Measurements from ENCODE around the gene PIP4K2A.

The PIP4K2A gene

DNA sequence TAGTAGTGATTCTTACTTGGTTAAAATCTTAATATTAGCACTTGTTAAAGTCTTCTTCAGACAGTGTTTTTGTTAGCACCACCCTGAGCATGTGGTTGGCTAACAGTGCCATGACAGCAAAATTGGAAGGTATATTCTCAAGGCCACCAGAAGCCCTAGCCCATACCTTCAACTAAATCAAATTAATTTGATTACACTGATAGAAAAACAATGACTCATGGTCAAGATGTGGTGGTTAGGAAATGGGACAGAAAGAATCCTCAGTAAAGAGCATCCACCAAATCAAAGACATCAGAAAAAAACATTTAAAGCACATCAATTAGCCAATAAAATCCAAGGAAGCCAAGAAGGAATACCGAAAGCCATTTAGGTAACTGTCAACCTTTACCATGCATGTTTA lies 75.5 kb downstream of the PIP4K2A start:
- no peak for DNase-seq (ENCODE audit: low read depth, low spot score)

- DNase-seq (ENCODE audit: low read depth, low spot score), result no peak
Measured at GRCh38 chr10:22637491-22637890, 76.9 kb downstream of the PIP4K2A start.

- DNase-seq (ENCODE audit: low read depth, low spot score), result no peak
Measured at GRCh38 chr10:22635650-22636049, 78.7 kb downstream of the PIP4K2A start.

DNA sequence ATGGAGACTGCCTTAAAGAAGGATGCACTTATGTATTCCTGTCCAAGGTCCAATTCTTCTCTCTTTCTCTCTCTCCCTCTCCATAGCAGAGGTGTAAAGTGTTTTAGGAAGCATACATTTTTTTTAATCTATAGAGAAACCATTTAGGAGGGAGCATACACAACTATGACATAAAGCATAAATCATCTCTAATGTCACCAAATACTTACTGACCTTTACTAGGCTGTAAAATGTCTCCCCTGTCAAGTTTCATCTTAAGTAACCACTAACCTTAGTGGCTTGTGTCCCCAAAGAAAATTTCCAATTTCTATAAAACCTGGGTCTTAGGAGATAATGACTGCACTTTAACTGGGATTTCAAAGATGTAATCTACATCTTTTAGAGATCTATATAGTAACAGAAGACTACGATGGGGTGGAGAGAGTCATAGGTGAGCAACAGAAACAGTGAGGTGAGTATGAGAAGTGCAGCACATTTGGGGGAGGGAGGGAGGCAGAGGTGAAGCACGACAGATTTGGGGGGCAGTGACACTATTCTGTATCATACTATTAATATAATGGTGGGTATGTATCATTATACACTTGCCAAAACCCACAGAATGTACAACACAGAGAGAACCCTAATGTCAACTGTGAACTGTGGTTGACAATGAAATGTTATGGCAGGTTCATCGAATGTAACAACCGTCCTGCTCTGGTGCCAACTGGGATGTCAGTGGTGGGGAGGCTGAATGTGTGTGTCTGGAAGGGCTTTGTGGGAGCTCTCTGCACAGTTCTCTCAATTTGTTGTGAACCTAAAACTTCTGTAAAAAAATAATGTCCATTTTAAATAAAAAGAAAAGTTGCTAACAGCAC lies 79.5 kb downstream of the PIP4K2A start:
- no peak for DNase-seq (ENCODE audit: low read depth, low spot score)

- DNase-seq (ENCODE audit: low read depth, low spot score), result no peak
Measured at GRCh38 chr10:22634093-22634492, 80.3 kb downstream of the PIP4K2A start.

DNA sequence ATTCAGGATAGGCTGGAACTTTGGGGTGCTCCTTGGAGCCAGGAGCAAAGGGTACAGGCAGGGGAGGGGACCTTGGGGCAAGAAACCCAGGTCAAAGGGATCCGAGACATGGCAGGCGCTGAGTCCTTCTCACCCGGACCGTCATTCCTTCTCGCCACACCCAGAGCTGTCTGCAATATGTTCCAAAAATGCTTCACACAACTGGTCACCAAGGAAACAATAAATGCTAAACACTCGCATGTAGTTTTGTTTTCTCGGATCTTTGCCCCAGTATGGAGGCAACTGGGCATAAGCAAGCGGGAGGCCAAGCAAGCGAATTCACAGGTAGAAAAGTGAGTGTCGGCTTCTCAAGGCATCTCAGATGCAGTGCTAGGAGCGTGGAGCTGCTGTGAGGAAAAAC lies 80.8 kb downstream of the PIP4K2A start:
- DNase-seq (ENCODE audit: low read depth, low spot score), result no peak

- DNase-seq (ENCODE audit: low read depth, low spot score), result no peak
Measured at GRCh38 chr10:22633106-22633505, 81.3 kb downstream of the PIP4K2A start.

GRCh38 chr10:22631646-22632278 lies 82.6 kb downstream of the PIP4K2A start:
- no peak for DNase-seq (ENCODE audit: low read depth, low spot score)

- no peak for DNase-seq (ENCODE audit: low read depth, low spot score)
Measured at GRCh38 chr10:22631185-22631584, 83.2 kb downstream of the PIP4K2A start.

GRCh38 chr10:22630234-22631174 lies 83.9 kb downstream of the PIP4K2A start:
- DNase-seq (ENCODE audit: low read depth, low spot score), result no peak

GRCh38 chr10:22629852-22630233 lies 84.5 kb downstream of the PIP4K2A start:
- DNase-seq (ENCODE audit: low read depth, low spot score), result no peak

DNA sequence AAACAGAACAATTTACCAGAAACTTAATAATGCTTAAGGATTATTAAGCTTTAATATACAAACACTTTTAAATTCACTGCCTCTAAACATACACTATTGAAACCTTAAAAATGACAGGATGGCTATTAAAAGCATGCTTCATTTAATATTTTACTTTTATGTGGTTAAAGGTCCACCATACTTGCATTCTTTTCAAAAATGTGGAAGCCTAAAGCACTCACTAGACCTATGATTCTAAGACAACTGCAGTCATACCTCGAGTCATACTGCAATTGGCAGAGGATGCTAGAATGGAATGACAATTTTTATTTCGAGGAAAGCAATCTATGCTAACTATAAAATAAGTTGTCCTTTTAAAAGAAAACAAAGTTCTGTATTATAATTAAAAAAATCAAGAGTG lies 85.3 kb downstream of the PIP4K2A start:
- DNase-seq (ENCODE audit: low read depth, low spot score), result no peak

DNA sequence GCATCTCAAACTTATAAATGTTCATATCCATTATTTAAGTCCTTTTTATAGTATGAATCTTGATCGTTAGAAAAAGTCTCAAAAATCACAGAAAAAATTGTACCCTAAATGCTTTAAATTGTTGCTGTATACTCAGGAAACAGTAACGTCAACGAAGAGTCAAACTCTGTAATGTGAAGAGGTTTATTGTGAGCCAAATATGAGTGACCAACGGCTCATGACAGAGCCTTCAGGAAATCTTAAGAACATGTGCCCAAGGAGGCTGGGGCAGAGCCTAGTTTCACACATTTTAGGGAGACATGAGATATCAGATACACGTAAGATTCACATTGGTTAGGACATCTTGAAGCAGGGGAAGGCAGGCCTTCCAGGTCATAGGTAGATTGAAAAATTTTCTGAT lies 86.1 kb downstream of the PIP4K2A start:
- DNase-seq (ENCODE audit: low read depth, low spot score), result no peak

DNA sequence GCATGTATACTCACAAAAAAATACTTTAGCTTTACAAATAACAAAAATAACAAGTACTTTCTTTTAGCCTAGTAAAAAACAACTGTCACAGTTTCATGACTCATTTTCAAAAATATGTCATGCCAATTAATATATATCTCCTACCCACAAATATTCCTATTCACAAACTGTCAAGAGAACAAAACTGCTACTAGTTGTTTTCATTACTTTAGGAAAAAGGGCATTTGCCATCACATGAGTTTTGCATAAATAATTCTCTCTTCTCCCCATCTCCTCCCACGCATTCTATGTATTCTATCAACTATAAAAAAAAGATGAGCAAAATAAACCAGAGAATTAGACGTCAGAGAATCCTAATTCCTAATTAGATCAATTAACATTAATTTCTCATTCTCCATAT lies 87.6 kb downstream of the PIP4K2A start:
- DNase-seq (ENCODE audit: low read depth, low spot score), result no peak

DNA sequence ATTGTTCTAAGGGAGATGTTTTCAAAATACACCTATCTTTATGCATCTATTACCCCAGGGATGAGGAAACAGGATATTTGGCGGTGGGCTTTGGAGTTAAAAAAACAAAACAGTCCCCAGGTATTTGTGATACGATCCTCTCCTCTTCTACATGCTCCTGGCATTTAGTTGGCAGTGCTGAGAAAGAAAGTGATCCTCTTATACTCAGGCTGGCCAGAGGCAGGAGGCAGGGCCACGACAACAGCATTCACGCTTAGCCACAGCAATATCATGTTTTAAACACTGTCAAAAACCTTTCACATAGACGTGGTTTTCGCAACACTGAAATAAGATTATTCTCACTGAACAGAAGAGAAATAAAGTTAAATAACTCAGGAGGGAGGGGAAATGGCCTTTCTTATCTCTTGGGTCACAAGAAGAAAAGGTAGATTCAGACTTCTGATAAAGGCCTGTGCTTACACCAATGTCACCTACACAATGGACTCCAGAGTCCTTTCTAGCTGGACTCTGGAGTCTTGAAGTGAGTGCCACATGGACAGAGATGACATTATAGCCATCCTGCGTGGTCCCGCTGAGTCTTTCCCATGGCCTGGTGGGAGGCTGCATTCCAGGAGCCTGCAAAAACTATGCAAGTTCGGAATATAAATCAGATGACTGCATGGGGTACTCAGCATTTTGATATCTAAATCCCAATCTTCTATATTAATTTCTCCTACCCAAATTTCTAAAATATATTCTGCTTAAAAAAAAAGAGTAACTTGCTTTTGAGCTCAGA lies 88.7 kb downstream of the PIP4K2A start:
- no peak for DNase-seq (ENCODE audit: low read depth, low spot score)

DNA sequence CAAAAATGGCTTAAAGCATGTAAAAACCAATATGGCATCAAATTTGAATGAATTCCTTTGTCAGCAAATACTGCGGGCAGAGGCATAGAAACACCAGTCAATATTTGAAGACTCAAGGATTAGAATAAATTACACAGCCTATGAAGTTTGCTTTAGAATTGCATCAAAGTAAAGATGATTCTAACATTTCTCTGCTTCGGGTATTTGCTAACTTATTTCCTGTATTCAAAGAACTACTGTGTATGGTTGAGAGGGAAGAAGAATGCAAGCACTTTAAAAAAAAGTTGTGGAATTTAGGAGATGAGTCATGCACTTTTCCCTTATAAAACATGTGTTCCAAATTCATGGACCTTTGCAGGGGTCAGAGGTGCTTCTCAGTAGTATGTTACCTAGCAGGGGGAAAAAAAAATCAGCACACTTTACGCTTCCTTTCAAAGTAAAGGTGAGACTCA lies 90.1 kb downstream of the PIP4K2A start:
- no peak for DNase-seq (ENCODE audit: low read depth, low spot score)

DNA sequence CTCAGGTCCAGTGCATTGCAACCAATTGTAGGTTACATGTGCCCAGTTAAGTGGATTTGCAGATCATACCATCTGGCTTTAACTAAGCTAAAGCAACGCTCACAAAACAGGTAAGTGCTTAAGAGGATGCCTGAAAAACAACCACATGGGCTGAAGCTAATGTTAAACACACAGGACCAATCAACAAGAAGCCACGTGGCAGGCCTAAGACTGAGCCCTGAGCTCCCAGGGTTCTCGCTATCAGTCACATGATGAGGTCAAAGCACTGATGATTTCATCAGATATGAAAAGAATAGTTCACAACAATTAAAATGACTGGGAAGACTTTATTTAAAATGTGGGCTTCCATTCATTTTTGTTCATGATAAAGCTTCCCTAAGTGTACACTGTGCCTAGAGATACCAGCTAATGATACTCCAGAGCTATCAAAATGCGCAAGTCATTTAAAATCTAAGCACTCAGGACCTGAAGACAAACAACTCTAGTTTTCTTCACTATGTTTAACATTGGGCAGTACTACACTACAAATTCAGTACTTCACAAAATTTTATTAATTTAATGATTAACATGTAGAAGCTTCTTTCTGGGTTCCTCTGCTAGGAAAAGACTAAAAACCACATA lies 90.6 kb downstream of the PIP4K2A start:
- DNase-seq (ENCODE audit: low read depth, low spot score), result no peak

DNA sequence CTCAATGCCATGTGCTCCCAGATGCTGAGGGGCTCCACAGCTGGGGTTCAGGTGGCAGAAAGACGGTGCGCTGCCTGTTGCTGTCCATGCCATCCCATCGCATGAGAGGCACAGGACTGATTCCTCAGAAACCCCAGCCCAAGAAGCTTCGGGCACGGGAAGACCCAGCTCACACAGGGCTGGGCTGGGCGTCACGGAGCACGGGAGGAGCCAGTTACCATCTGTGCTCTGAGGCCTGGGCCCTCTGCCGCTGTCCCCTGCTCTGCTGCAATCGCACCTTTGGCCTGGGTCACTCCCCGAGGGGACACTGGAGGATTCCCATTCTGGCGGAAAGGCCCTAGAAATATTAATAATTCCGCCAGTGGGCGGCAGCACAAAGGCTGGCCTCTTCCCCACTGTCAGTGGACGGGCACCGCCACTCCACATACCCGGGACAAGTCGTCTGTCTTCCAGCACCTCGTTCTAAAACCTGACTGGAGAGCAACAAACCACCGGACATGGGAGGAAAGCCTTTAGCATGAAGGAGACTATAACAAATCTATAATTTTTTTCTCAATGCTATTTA lies 92.1 kb downstream of the PIP4K2A start:
- DNase-seq (ENCODE audit: low read depth, low spot score), result no peak

- DNase-seq (ENCODE audit: low read depth, low spot score), result no peak
Measured at GRCh38 chr10:22621726-22622125, 92.7 kb downstream of the PIP4K2A start.

GRCh38 chr10:22620929-22621328 lies 93.4 kb downstream of the PIP4K2A start:
- DNase-seq (ENCODE audit: low read depth, low spot score), result no peak
